Mesodermal cell (in vitro differentiated cells): ENCODE measurements around the gene PPOX.

Experiments used
- H3K27ac ChIP-seq: 2 replicates; pipeline ENCODE4 v1.7.0; 2013; ENCODE audit warnings: mild to moderate bottlenecking, low read depth, low read length, moderate library complexity; ENCODE audit not compliant: severe bottlenecking
- H3K36me3 ChIP-seq: 2 replicates; pipeline ENCODE4 v1.7.1; 2013; ENCODE audit warnings: mild to moderate bottlenecking, low read length, moderate library complexity; ENCODE audit not compliant: control insufficient read depth, insufficient read depth
- H3K4me1 ChIP-seq: one replicate; pipeline ENCODE4 v1.7.1; 2013; ENCODE audit warnings: mild to moderate bottlenecking, low read length; ENCODE audit not compliant: insufficient read depth, control insufficient read depth, poor library complexity, severe bottlenecking
- H3K4me3 ChIP-seq: 2 replicates; pipeline ENCODE4 v1.7.0; 2013; ENCODE audit warnings: low read length, control low read depth, mild to moderate bottlenecking; ENCODE audit not compliant: insufficient read depth, poor library complexity, severe bottlenecking; ENCODE audit errors: extremely low read depth
- H3K9me3 ChIP-seq: 2 replicates; pipeline ENCODE4 v1.7.1; 2013; ENCODE audit warnings: mild to moderate bottlenecking, low read length, moderate library complexity; ENCODE audit not compliant: control insufficient read depth
- whole genome bisulfite sequencing, 2 experiments: methylation state at CpG; one replicate each; pipeline ENCODE4 v1.1.5; 2013; ENCODE audit warnings: missing lambda C conversion rate in 2 of 2; ENCODE audit not compliant: insufficient coverage in 2 of 2; 5-methylcytosine and 5-hydroxymethylcytosine counted together

The PPOX gene

DNA sequence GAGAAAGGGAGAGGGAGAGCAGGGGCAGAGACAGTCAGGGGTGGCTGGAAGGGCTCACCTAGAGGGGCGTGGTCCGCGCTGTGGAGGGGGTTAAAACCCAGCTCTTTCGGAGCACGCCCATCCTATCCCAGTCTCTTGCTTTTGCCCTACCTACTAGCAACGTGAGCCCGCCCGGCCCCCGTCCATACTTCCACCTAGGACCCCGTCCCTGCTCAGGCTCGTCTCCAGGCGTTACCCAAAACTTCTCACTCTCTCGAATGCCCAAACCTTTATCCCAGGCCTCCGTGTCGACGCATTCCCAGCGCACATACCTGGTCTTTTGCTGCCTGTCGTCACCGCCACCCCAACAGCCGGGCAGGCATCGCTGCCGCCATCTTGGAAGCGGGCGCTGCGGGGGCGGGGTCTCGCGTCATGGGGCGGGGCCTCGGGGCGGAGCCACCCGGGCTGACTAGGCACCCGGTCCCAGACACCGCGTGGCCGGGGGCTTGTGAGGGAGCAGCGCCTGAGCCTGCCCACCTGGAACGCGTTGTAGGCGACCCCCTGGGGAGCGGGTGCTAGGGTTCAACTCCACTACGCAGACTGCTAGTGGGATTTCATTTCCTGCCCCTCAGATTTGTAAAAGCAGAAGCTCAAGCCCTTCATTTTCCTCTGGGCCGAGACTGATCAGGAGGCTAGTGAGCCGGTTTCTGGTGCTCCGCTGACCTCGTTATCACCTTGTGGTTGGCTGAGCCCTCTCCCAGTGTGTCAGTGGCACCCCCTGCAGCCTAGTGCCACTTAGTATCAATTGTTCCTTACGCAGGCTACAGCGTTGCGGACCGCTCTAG lies 11.1 kb downstream of the PPOX start, which contains the start of gene B4GALT3:
B4GALT3 (minus strand) TSS at position 396 of the 824 bp plus-strand sequence. CDS start 1,447 bp downstream, outside the sequence.
- no peaks in the 10 kb centered on the region for H3K9me3 ChIP-seq
- H3K36me3 ChIP-seq: peaks cover 34% of the 10 kb centered on the region
- peak within 1 kb of the TSS; percentile 67 for H3K27ac ChIP-seq
- H3K4me1 ChIP-seq: peaks cover 6% of the 10 kb centered on the region
- H3K4me3 ChIP-seq: peak within 1 kb of the TSS; percentile 61
- WGBS, 2 experiments: 4% methylated on average over 37 to 43 of the region's 50 CpGs

GRCh38 chr1:161177936-161178244 lies 11.7 kb downstream of the PPOX start:
- Histone ChIP-seq H3K27ac (no peak overlapping the region), H3K9me3 (no peaks in the 10 kb centered on the region), H3K4me1 (peaks cover 6% of the 10 kb centered on the region), H3K36me3 (peaks cover 28% of the 10 kb centered on the region), H3K4me3 (peak overlapping the region; percentile 61)
- 64 to 68% methylated on average over 5 to 9 of the region's 9 CpGs for WGBS, 2 experiments

- WGBS, 2 experiments: 91 to 100% methylated on average over 2 to 3 of the region's 3 CpGs
- Histone ChIP-seq H3K4me3 (no peak overlapping the region), H3K27ac (no peak overlapping the region), H3K9me3 (no peaks in the 10 kb centered on the region), H3K4me1 (peaks cover 6% of the 10 kb centered on the region), H3K36me3 (peaks cover 11% of the 10 kb centered on the region)
These were observed 13.5 kb downstream of the PPOX start for GRCh38 chr1:161179698-161180097.

DNA sequence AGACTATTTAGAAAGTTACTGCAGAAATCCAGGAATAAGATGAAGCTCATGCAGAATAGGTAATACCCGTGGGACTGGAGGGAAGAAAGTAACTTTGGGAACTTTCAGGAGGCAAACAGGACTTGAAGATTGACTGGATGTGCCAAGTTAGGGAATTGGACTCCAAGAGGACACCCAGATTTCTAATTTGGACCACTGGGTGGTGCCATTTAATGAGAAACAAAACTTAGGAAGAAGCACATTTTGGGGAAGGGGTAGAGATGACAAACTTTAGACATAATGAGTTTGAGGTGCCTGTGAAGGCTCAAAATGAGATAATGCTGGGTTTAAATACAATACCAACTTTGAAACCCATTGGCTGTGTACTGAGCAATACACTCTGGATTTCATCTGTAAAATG lies 14.4 kb downstream of the PPOX start:
- peaks cover 6% of the 10 kb centered on the region for H3K4me1 ChIP-seq
- 38 to 85% methylated on average over 1 of the region's 1 CpG for WGBS, 2 experiments
- no peak overlapping the region for H3K27ac ChIP-seq
- peaks cover 3% of the 10 kb centered on the region for H3K36me3 ChIP-seq
- H3K9me3 ChIP-seq: no peaks in the 10 kb centered on the region
- H3K4me3 ChIP-seq: no peak overlapping the region

DNA sequence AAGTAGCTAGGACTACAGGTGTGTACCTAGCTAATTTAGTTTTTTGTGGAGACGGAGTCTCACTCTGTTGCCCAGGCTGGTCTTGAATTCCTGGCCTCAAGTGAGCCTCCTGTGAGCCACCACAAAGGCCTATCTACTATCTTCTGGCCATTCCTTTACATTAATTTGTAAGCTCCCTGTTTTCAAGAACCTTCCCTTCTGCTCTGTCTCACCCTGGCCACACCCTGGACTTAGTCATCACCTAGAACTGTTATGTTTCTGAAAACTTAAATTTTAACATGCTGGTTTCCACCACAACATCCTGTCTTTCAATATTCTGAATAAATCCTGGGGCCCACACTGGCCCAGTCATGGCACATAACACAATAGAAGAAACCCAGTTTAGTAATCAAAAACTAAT lies 16.0 kb downstream of the PPOX start:
- H3K9me3 ChIP-seq: no peaks in the 10 kb centered on the region
- H3K4me3 ChIP-seq: no peak overlapping the region
- 86% methylated on average over 1 of the region's 1 CpG for WGBS, 2 experiments
- no peaks in the 10 kb centered on the region for H3K36me3 ChIP-seq
- no peaks in the 10 kb centered on the region for H3K4me1 ChIP-seq
- H3K27ac ChIP-seq: no peak overlapping the region

DNA sequence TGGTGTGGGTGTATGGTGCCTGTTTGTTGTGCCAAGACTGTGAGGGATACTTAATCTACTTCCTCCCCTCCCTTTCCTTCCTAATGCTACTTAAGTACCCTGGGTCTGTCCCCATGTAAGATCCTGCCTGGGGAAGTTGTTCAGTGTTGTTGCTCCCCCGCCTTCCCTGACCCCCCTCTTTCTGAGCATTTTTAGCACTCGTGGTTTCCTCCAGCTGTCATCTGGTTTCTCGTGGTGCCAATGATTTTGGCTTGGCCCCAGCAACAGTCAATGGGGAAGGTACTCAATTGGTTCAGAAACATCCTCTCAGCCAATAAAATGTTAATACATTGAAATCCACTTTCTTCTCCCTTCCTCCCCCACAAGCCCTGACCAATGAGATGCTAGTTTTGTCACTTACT lies 19.1 kb downstream of the PPOX start:
- Histone ChIP-seq H3K4me1 (no peaks in the 10 kb centered on the region), H3K27ac (no peak overlapping the region), H3K9me3 (no peaks in the 10 kb centered on the region), H3K36me3 (no peaks in the 10 kb centered on the region), H3K4me3 (no peak overlapping the region)
- 58 to 60% methylated on average over 2 to 3 of the region's 3 CpGs for WGBS, 2 experiments

GRCh38 chr1:161185732-161186311 lies 19.6 kb downstream of the PPOX start:
- no peak overlapping the region for H3K27ac ChIP-seq
- no peak overlapping the region for H3K4me3 ChIP-seq
- H3K9me3 ChIP-seq: no peaks in the 10 kb centered on the region
- no peaks in the 10 kb centered on the region for H3K36me3 ChIP-seq
- WGBS, 2 experiments: 100% methylated on average over 1 of the region's 2 CpGs; no CpG with 5 or more reads in 1 of the 2 experiments
- H3K4me1 ChIP-seq: peaks cover 4% of the 10 kb centered on the region

- 79 to 84% methylated on average over 3 of the region's 3 CpGs for WGBS, 2 experiments
- no peaks in the 10 kb centered on the region for H3K9me3 ChIP-seq
- H3K27ac ChIP-seq: no peak overlapping the region
- peaks cover 8% of the 10 kb centered on the region for H3K4me1 ChIP-seq
- H3K36me3 ChIP-seq: no peaks in the 10 kb centered on the region
- no peak overlapping the region for H3K4me3 ChIP-seq
These were observed 21.1 kb downstream of the PPOX start for GRCh38 chr1:161187311-161187710.

- Histone ChIP-seq H3K36me3 (no peaks in the 10 kb centered on the region), H3K4me3 (no peak overlapping the region), H3K9me3 (no peaks in the 10 kb centered on the region), H3K4me1 (peaks cover 8% of the 10 kb centered on the region), H3K27ac (no peak overlapping the region)
- WGBS, 2 experiments: 92 to 95% methylated on average over 3 to 4 of the region's 6 CpGs
These were observed 22.2 kb downstream of the PPOX start for GRCh38 chr1:161188381-161188780.

DNA sequence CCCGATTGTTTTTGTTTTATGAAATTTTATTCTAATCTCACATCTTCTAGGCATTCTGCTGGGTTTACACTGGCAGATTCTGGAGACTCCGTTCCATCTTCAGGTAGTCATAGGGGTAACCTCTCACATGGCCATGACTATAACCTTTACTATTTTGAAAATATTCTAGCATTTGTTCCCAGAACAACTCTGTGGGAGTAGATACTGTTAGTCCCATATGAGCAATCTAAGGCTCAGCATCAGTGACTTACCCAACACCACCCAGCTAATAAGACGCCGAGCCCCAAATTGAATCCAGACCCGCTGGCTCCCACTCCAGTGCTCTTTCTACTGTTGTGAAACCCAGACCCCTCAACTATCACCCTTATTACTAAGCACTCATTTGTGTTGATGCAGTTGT lies 22.8 kb downstream of the PPOX start:
- no peaks in the 10 kb centered on the region for H3K9me3 ChIP-seq
- no peak overlapping the region for H3K27ac ChIP-seq
- peaks cover 8% of the 10 kb centered on the region for H3K4me1 ChIP-seq
- no peaks in the 10 kb centered on the region for H3K36me3 ChIP-seq
- H3K4me3 ChIP-seq: no peak overlapping the region
- 100% methylated on average over 1 to 3 of the region's 5 CpGs for WGBS, 2 experiments

DNA sequence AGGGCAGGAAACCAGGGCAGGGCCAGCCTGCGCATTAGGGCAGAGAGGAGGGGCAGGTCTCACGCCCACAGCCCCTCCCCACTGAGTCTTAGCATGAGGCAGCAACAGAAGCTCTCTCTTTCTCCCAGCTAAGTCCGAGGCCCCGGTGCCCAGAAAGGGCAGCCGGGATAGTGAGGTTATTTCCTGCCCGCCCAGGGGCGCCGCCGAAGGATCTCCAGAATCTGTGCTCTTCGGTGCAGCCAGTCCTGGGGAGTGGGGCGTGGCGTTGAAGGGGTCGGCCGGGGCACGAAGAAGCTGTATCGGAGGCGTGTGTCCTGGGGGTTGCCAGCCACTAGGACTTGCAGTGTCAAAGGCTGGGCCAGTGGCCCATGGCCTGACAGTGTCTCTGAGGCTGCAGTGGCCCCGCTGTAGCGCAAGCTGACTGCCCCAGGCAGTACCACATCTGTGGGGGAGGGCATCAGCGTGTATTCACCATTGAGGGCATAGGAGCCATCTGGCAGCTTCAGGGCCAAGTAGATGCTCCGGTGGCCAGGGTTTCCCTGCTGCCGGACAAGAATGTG lies 24.8 kb downstream of the PPOX start:
- Histone ChIP-seq H3K4me3 (no peak overlapping the region), H3K27ac (no peak overlapping the region), H3K9me3 (no peaks in the 10 kb centered on the region), H3K4me1 (peaks cover 11% of the 10 kb centered on the region), H3K36me3 (no peaks in the 10 kb centered on the region)
- 75 to 81% methylated on average over 21 to 22 of the region's 22 CpGs for WGBS, 2 experiments
